HCT116 (cell line): ENCODE measurements around the gene ZC3H12C. TPM values are rescaled to one million over a fixed set of nuclear protein-coding genes. Genes with fewer than 3 reads are reported as not detected.

ENCODE experiments used
- ATAC-seq: fragments of 200-7000 bp; cut with Tn5 transposase; 2 replicates; pipeline ENCODE4 v1.9.1; 2020; ENCODE audit warnings: mild to moderate bottlenecking, moderate library complexity
- BruUV-seq: library from RNA; stranded (reverse); fragments of 400-500 nt; replicated peaks from 2 replicates; lab custom pipeline; 2021; lab: Mats Ljungman, UMichigan
- CTCF ChIA-PET: fragments of 300-600 bp; sonication (Branson Sonifier 250); formaldehyde crosslinking; loops from one replicate; lab custom pipeline; 2021; ENCODE audit warnings: antibody characterized with exemption; lab: Charles Lee
- POLR2A ChIA-PET: fragments of 300-600, 350-600 bp; sonication (Branson Sonifier 250); formaldehyde crosslinking; loops from one replicate; lab custom pipeline; 2021; ENCODE audit warnings: antibody characterized with exemption; lab: Charles Lee
- RAD21 ChIA-PET, 2 experiments: fragments of 300-600 bp; sonication (Branson Sonifier 250); formaldehyde crosslinking; loops; one replicate each; lab custom pipeline; 2023; ENCODE audit warnings: low total read pairs in 2 of 2; ENCODE audit not compliant: uncharacterized antibody in 2 of 2, unreplicated experiment in 2 of 2, low non-redundant PET in 1 of 2; lab: Charles Lee
- DNase-seq: peaks from one replicate; pipeline ENCODE4 v3.0.0-alpha.2; 2010; ENCODE audit warnings: low read depth, low spot score
- H2AFZ ChIP-seq: fragments of 200-600 bp; shearing (Covaris generic), sonication (generic); 2 replicates; pipeline ENCODE4 v1.6.1; 2017; ENCODE audit warnings: low read depth, mixed run types, mixed read lengths, antibody characterized with exemption, low read length; ENCODE audit not compliant: poor library complexity, severe bottlenecking
- H3K27ac ChIP-seq: 2 replicates; pipeline ENCODE4 v1.5.1; 2012; ENCODE audit warnings: low read depth, low read length
- H3K27me3 ChIP-seq: fragments of 200-600 bp; sonication (generic); 2 replicates; pipeline ENCODE4 v1.6.1; 2016; ENCODE audit warnings: mixed run types, low read length, mixed read lengths; ENCODE audit not compliant: insufficient read depth
- H3K36me3 ChIP-seq, 2 experiments: fragments of 200-500 bp in 1 of 2; fragments of 200-600 bp in 1 of 2; sonication (Bioruptor generic) in 1 of 2; sonication (generic) in 1 of 2; 2 replicates each; pipeline versions ENCODE4 v1.5.1 to v1.6.1; 2014 to 2016; ENCODE audit warnings: low read length in 2 of 2, inconsistent platforms in 1 of 2, mixed read lengths in 1 of 2, mixed run types in 1 of 2; ENCODE audit not compliant: insufficient read depth in 2 of 2, control insufficient read depth in 1 of 2
- H3K4me1 ChIP-seq, 2 experiments: fragments of 200-600 bp in 1 of 2; sonication (generic) in 1 of 2; 2 replicates each; pipeline versions ENCODE4 v1.5.1 to v1.6.1; 2012 to 2017; ENCODE audit warnings: low read length in 2 of 2, inconsistent platforms in 1 of 2, mild to moderate bottlenecking in 1 of 2, mixed read lengths in 1 of 2, mixed run types in 1 of 2, moderate library complexity in 1 of 2; ENCODE audit not compliant: insufficient read depth in 2 of 2, control insufficient read depth in 1 of 2
- H3K4me2 ChIP-seq: fragments of 200-600 bp; sonication (generic); 2 replicates; pipeline ENCODE4 v1.6.1; 2017; ENCODE audit warnings: mixed run types, low read length, mixed read lengths
- H3K4me3 ChIP-seq, 2 experiments: fragments of 200-600 bp in 1 of 2; sonication (generic) in 1 of 2; replicated peaks in 1 of 2; 2 replicates each; pipeline ENCODE4 v1.5.1; 2011 to 2016; ENCODE audit warnings: low read length in 2 of 2, control low read depth in 1 of 2, low read depth in 1 of 2, mild to moderate bottlenecking in 1 of 2, mixed read lengths in 1 of 2, mixed run types in 1 of 2
- H3K79me2 ChIP-seq: fragments of 200-600 bp; sonication (generic); 2 replicates; pipeline ENCODE4 v1.6.1; 2017; ENCODE audit warnings: mild to moderate bottlenecking, mixed run types, low read length, moderate library complexity, mixed read lengths; ENCODE audit not compliant: insufficient read depth
- H3K9ac ChIP-seq: fragments of 200-600 bp; sonication (generic); 2 replicates; pipeline ENCODE4 v1.6.1; 2016; ENCODE audit warnings: low read length, mixed read lengths
- H3K9me2 ChIP-seq: fragments of 200-600 bp; sonication (generic), shearing (Covaris generic); 2 replicates; pipeline ENCODE4 v1.6.1; 2017; ENCODE audit warnings: mixed run types, mild to moderate bottlenecking, moderate library complexity; ENCODE audit not compliant: insufficient read depth
- H3K9me3 ChIP-seq, 2 experiments: fragments of 200-500 bp in 1 of 2; fragments of 200-600 bp in 1 of 2; sonication (Bioruptor generic) in 1 of 2; sonication (generic) in 1 of 2; 2 replicates each; pipeline ENCODE4 v1.6.1; 2014 to 2017; ENCODE audit warnings: low read length in 2 of 2, mixed read lengths in 2 of 2, inconsistent platforms in 1 of 2, low read depth in 1 of 2, mild to moderate bottlenecking in 1 of 2, mixed run types in 1 of 2, moderate library complexity in 1 of 2; ENCODE audit not compliant: control insufficient read depth in 1 of 2, insufficient read depth in 1 of 2
- H4K20me1 ChIP-seq: fragments of 200-600 bp; sonication (generic), shearing (Covaris generic); 2 replicates; pipeline ENCODE4 v1.6.1; 2017; ENCODE audit warnings: mixed run types, mild to moderate bottlenecking, moderate library complexity; ENCODE audit not compliant: insufficient read depth
- CEBPB ChIP-seq: IDR thresholded peaks from 2 replicates; pipeline ENCODE4 v1.6.1; 2012; ENCODE audit warnings: low read depth
- EZH2 ChIP-seq: fragments of 200-600 bp; sonication (generic); IDR thresholded peaks from 2 replicates; pipeline ENCODE4 v1.6.1; 2017; ENCODE audit warnings: antibody characterized with exemption, mixed run types
- RAD21 ChIP-seq: IDR thresholded peaks from 2 replicates; pipeline ENCODE4 v1.6.1; 2012; ENCODE audit warnings: low read depth, mild to moderate bottlenecking
- SIN3A ChIP-seq: IDR thresholded peaks from 2 replicates; pipeline ENCODE4 v1.6.1; 2012; ENCODE audit warnings: low read depth
- SRF ChIP-seq: IDR thresholded peaks from 2 replicates; pipeline ENCODE4 v1.6.1; 2012; ENCODE audit warnings: low read depth
- TCF7L2 ChIP-seq: IDR thresholded peaks from 2 replicates; pipeline ENCODE4 v1.7.0; 2011; ENCODE audit warnings: borderline replicate concordance, inconsistent platforms; ENCODE audit not compliant: insufficient read depth, insufficient read length; ENCODE audit errors: extremely low read depth
- ZFX ChIP-seq: fragments of 450-650 bp; IDR thresholded peaks from 2 replicates; pipeline ENCODE4 v1.6.1; 2017
- intact Hi-C: fragments of 100-400 bp; cut with micrococcal nuclease; formaldehyde crosslinking; loops from 2 replicates; pipeline ENCODE4 v1.10.0; 2022
- total RNA-seq: library from RNA; stranded (reverse); gene quantifications from one replicate; pipeline ENCODE4 v1.2.1, GENCODE V29; 2021; ENCODE audit not compliant: unreplicated experiment
- TF ChIP-seq, protein P1 (sequence below): IDR thresholded peaks from 2 replicates; pipeline ENCODE4 v1.6.1; 2011; ENCODE audit warnings: mild to moderate bottlenecking, low read length, moderate library complexity; ENCODE audit not compliant: insufficient replicate concordance; ENCODE audit errors: extremely low read depth

ZC3H12C gene
- total RNA-seq, 1 experiment from 2014 or later, result 10.2 TPM

DNA sequence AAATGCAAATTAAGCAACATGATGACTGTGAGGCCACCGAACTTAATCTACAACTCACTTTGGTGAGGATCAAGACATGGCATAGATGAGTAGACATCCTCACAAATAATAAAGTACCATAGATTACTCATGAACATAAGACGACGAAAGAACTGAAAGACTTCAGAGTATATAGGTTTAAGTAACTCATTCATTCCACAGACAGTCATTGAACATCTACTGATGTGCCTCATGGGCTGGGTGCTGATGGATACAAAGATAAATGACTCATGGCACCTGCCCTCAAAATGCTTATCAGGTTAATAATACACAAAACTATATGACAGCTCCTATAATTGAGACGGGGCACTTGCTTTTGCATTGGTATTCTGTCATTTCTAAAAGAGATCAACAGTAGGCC, 63.3 kb downstream of the ZC3H12C start:
- POLR2A ChIA-PET, result no interaction called here
- Histone ChIP-seq H3K4me2 (no peak overlapping the region), H3K79me2 (no peaks in the 10 kb centered on the region), H3K9me2 (no peaks in the 10 kb centered on the region), H4K20me1 (no peaks in the 10 kb centered on the region), H3K9ac (no peak overlapping the region), H3K9me3 (no peaks in the 10 kb centered on the region), H3K36me3 (peaks cover 3% of the 10 kb centered on the region in 2 experiments; a peak in 1 of 4 replicates), H3K27ac (no peak overlapping the region), H3K4me3 (no peak overlapping the region), H3K4me1 (no peaks in the 10 kb centered on the region), H3K27me3 (no peaks in the 10 kb centered on the region), H2AFZ (no peak overlapping the region)
- intact Hi-C loops, result no loop called here
- no peak for TF ChIP-seq SRF
- TF ChIP-seq RAD21, result no peak
- TF ChIP-seq CEBPB, result no peak
- TF ChIP-seq, protein P1, sequence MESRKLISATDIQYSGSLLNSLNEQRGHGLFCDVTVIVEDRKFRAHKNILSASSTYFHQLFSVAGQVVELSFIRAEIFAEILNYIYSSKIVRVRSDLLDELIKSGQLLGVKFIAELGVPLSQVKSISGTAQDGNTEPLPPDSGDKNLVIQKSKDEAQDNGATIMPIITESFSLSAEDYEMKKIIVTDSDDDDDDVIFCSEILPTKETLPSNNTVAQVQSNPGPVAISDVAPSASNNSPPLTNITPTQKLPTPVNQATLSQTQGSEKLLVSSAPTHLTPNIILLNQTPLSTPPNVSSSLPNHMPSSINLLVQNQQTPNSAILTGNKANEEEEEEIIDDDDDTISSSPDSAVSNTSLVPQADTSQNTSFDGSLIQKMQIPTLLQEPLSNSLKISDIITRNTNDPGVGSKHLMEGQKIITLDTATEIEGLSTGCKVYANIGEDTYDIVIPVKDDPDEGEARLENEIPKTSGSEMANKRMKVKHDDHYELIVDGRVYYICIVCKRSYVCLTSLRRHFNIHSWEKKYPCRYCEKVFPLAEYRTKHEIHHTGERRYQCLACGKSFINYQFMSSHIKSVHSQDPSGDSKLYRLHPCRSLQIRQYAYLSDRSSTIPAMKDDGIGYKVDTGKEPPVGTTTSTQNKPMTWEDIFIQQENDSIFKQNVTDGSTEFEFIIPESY, result no peak
- TF ChIP-seq EZH2, result no peak
- no peak for TF ChIP-seq ZFX
- TF ChIP-seq SIN3A, result no peak
- no peak for TF ChIP-seq TCF7L2
- DNase-seq (no peak), ATAC-seq (no peak)
- RAD21 ChIA-PET, result no interaction called here
- CTCF ChIA-PET, result no interaction called here
- no TSS peak for BruUV-seq
